ENCODE results near the gene KIAA1586.
"Not testable (repeated sequence)": the region's sequence is repeated elsewhere in the genome, so short reads cannot be mapped to it uniquely, and the experiment has no call there.

DNA sequence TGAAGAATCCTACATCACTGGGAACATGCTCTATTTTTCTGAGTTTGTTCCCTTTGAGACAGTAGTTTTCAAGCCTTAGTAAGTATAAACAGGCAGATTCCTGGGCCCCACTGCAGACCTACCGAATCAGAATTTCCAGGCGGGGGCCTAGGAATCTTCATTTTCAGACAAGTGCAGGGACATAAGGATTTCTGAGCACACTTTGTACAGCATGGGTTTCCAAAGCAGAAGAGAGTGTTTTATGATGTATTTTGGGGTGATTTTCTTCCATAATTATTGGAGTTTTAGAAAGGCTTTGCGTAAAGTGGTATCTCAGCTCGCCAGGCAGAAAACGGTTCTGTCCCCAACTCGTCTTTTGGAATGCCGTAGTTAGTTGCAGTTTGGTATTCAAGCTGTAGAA is 44.9 kb downstream of the KIAA1586 start:
- not testable (repeated sequence) for TF ChIP-seq CTCF, POLR2A (IDR thresholded peaks at IDR 0.05)
